ENCODE measurements around the gene EYA2.

The EYA2 gene

GRCh38 chr20:47217482-47218446, 323.1 kb downstream of the EYA2 start:
- DNase-seq = no peak

- DNase-seq = no peak
Observed at GRCh38 chr20:47220161-47220582, 325.5 kb downstream of the EYA2 start.

DNA sequence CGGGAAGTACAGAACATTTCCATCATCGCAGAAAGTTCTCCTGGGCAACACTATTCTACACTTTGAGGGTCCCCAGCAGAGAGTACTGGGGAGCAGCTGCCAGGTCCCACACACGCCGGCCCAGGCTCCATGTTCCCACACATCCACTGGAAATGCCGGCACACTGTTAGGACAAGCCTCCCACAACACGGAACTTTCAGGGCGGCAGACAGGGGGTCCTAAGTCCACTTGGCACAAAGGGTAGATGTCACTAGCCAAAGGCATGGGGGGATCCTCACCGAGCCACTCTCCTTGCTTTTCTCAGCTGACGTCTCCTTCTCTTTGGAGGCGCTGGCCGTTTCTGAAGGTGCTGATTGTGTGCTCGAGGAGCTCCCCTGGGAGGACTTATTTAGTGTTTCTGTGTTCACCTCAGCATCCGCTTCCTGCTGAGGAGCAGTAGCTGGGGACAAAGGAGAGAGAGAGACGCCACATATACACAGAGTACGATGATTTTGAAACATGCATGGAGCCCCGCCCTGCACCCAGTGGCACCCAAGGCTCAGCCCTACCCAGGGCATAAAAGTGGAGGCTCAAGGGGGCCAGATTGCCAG, 326.5 kb downstream of the EYA2 start:
- DNase-seq = no peak

GRCh38 chr20:47222468-47223119, 328.0 kb downstream of the EYA2 start:
- no peak for DNase-seq

GRCh38 chr20:47223896-47224295, 329.3 kb downstream of the EYA2 start:
- DNase-seq = no peak

DNA sequence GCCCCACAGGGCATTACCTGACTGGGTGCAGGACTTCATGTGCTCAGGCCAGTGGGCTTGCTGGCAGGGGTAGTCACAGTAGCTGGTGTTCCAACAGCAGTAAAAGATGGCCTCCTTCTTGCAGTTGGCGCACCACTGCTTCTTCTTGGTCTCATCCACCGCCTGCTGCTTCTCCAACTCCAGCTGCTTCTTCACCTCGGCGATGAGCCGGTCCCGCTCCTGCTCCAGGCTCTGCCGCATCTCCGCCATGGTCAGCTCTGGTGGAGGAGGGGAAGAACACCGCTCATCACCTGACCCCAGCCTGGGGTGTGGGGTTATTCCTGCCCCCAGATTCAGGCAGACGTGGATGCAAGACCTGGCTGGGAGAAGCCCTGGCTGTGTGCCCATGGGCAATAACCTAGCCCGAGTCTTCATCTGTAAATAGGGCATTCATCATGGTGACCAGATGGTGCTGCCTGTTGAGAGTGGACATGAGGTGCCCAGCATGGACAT, 329.7 kb downstream of the EYA2 start:
- no peak for DNase-seq

DNA sequence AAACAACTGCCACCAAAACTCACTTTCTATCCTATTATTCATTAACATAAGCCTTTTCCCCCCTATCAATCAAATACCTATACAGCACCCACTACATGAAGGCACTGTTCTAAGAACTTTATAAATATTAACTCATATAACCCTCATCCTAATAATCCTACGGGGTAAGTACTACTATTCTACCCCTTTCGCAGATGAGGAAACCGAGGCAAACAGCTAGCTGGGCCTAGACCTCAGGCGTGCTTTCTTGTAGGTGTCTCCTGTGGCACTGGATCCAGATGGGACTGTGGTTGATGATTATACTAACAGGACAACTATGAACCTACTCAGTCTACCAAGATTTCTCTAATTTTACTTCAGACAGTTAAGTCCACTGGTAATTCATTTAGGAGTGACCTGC, 330.2 kb downstream of the EYA2 start:
- DNase-seq = no peak

DNA sequence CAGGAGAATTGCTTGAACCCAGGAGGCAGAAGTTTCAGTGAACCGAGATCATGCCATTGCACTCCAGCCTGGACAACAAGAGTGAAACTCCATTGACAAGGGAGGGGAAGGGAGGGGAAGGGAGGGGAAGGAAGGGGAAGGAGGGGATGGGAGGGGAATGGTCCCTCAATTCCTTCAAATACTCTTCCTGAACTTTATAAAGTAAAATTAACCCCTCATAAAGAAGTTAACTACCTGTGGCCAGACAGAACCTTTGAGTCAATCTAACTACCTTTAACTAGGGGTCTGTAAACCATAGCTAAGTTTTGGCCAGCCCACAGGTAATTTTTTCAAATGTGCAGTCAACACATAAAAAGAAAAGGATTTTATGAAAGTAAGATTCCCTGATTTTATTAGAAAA, 330.8 kb downstream of the EYA2 start:
- DNase-seq = no peak

- no peak for DNase-seq
Observed at GRCh38 chr20:47227119-47227518, 332.5 kb downstream of the EYA2 start.

GRCh38 chr20:47227576-47227975, 332.9 kb downstream of the EYA2 start:
- no peak for DNase-seq

GRCh38 chr20:47228654-47229053, 334.0 kb downstream of the EYA2 start:
- no peak for DNase-seq

- DNase-seq = no peak
Observed at GRCh38 chr20:47230811-47231256, 336.2 kb downstream of the EYA2 start.

DNA sequence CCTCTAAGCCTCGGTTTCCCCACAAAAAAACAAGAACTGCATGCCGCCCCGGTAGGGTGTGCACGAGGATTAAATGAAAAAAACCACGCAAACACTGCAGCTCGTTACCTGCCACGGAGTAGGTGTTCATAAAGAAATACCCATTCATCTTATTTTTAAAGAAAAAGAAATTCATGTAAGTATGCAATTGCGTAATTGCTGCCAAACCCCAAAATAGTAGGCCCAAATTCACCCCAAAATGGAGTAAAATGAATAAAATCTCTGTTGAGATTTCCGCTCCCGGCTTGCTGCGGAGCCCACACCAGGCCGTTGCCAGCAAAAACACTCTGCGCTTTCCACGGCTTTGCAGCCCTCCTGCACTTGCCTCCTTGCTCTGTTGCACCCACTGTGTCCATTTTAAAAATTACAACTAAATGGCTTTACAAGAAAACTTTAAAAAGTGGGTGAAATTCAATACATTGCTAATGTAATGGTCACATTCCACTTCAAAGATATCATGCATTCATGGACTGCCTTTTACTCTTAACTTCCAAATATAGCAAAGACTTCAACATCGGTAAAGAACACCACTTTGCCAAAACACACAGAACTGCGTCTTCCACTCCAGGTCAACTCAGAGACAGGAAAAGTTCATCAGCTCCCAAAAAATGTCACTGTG, 336.9 kb downstream of the EYA2 start:
- DNase-seq = no peak

GRCh38 chr20:47232518-47232917, 337.9 kb downstream of the EYA2 start:
- no peak for DNase-seq

- DNase-seq = no peak
Observed at GRCh38 chr20:47233333-47234188, 338.9 kb downstream of the EYA2 start.

- DNase-seq = no peak
Observed at GRCh38 chr20:47235111-47235510, 340.5 kb downstream of the EYA2 start.

DNA sequence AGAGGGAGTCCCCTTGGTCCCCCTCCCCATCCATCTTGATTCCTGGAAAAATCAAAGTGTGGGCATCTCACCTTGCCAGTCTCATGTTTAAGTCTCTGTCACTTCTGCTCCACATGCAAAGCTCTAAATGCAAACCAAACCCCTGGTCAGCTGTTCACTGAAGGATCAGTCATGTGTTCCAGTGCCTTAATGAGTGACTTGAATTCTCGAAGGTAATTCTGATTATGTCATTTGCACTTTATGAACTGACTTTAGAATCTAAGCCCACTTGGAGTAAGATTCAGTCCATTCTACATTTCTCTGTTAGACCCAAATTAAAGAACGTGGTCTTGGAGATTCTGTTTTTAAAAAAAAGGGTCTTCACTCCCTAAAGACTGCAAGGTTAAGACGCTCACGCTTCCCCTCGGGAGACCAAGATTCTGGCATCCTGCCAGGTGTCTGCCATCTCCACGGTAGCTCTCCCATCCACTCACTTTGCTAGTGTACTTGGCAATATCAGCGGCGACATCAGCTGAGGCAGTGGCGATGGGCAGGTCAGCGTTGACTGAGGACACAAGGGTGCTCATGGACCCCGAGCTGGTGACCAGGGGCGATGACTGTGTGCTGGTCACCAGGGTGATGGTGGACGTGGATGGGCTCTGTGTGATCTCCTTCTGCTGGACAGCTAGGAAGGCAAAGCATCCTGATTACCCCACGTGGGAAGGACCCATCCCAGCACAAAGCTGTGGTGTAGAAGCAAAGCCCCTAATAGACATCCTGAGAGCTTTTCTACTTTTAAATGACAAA, 341.4 kb downstream of the EYA2 start:
- DNase-seq = no peak

GRCh38 chr20:47236639-47236900, 341.9 kb downstream of the EYA2 start:
- no peak for DNase-seq

DNA sequence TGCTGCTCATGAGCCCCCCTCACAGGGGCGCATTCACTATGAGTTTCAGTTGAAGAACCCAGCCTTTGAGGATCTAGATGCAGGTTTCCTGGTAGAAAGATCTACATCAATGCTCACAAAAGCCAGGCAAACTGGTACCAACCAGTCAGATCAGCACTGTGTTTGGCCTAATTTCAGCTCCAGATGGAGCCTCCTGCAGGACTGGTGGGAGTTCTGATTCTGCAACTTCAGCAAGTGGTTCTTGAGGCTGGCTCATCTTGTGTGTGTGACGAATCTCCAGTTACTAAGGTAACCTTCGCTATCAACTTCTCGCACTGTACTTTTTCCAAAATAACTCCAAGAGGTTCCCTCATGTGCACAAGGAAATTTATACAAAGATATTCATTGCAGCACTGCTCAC, 343.1 kb downstream of the EYA2 start:
- no peak for DNase-seq

Data from NCI-H2029 (cell line).